Chondrocyte (in vitro differentiated cells): Measurements from ENCODE around the gene SGMS1. TPM values are rescaled to one million over a fixed set of nuclear protein-coding genes. Genes with fewer than 3 reads are reported as not detected.
"Not testable (repeated sequence)": the region's sequence is repeated elsewhere in the genome, so short reads cannot be mapped to it uniquely, and the experiment has no call there.

Source experiments
- DNase-seq: peaks from one replicate; pipeline ENCODE4 v3.0.0; 2021; ENCODE audit warnings: mixed read lengths, low spot score
- H3K27ac Mint-ChIP-seq: one replicate; pipeline ENCODE4 v1.8.0; 2021; ENCODE audit warnings: mild to moderate bottlenecking, moderate library complexity, mixed read lengths; ENCODE audit not compliant: unreplicated experiment
- H3K27me3 Mint-ChIP-seq: 2 replicates; pipeline ENCODE4 v1.8.0; 2021; ENCODE audit warnings: low read depth, mixed read lengths
- H3K36me3 Mint-ChIP-seq: 2 replicates; pipeline ENCODE4 v1.8.0; 2021; ENCODE audit warnings: low read depth, mixed read lengths
- H3K4me1 Mint-ChIP-seq: 2 replicates; pipeline ENCODE4 v1.8.0; 2021; ENCODE audit warnings: low read depth, mild to moderate bottlenecking, mixed read lengths
- H3K4me3 Mint-ChIP-seq: one replicate; pipeline ENCODE4 v1.8.0; 2021; ENCODE audit warnings: mild to moderate bottlenecking, moderate library complexity, mixed read lengths; ENCODE audit not compliant: unreplicated experiment
- H3K9me3 Mint-ChIP-seq: 2 replicates; pipeline ENCODE4 v1.8.0; 2021; ENCODE audit warnings: low read depth, mixed read lengths
- CTCF ChIP-seq: fragments of 200-600 bp; sonication (generic); IDR thresholded peaks from 2 replicates; pipeline ENCODE4 v1.5.0; 2021; ENCODE audit warnings: antibody characterized with exemption, mild to moderate bottlenecking, moderate library complexity
- long read RNA-seq: library from polyadenylated mRNA; stranded (forward); transcript quantifications from one replicate; pipeline ENCODE4 v2.0.0, GENCODE V29; 2021
- total RNA-seq: library from RNA; stranded (reverse); gene quantifications from 3 replicates; pipeline ENCODE4 v1.2.1, GENCODE V29; 2021

The SGMS1 gene
- 22.6 to 27.1 TPM (median 24.9 TPM) in 3 replicates for total RNA-seq
- long read RNA-seq, transcript SGMS1-202 (11 exons, 3,744 nt), result major isoform, 20 of 35 reads
- long read RNA-seq, partial matches to known transcripts, result 2 of 35 reads
- long read RNA-seq, other reads (novel, unspliced or antisense), result 13 of 35 reads

GRCh38 chr10:50623663-50624412 lies at the start of gene SGMS1:
Gene SGMS1 (minus strand): TSS chr10:50623956. CDS start chr10:50344114, 279,842 bp downstream.
- H3K36me3 Mint-ChIP-seq, result no peaks in the 10 kb centered on the region
- TF ChIP-seq CTCF, result peak; percentile 2
- peak within 1 kb of the TSS; percentile 85 for H3K4me3 Mint-ChIP-seq
- no peaks in the 10 kb centered on the region for H3K9me3 Mint-ChIP-seq
- peak within 1 kb of the TSS; percentile 99 for H3K27ac Mint-ChIP-seq
- H3K27me3 Mint-ChIP-seq, result no peaks in the 10 kb centered on the region
- peaks cover 26% of the 10 kb centered on the region for H3K4me1 Mint-ChIP-seq
- DNase-seq, result peak; percentile 96

GRCh38 chr10:50672152-50672551 lies 48.4 kb upstream of the SGMS1 start:
- not testable (repeated sequence) for H3K4me3 Mint-ChIP-seq, H3K9me3 Mint-ChIP-seq, H3K27ac Mint-ChIP-seq, DNase-seq, H3K4me1 Mint-ChIP-seq, H3K36me3 Mint-ChIP-seq
- H3K27me3 Mint-ChIP-seq, result peaks cover 21% of the 10 kb centered on the region

GRCh38 chr10:50671645-50672044 lies 47.9 kb upstream of the SGMS1 start:
- H3K4me1 Mint-ChIP-seq, H3K36me3 Mint-ChIP-seq, H3K27ac Mint-ChIP-seq, H3K9me3 Mint-ChIP-seq, DNase-seq, H3K4me3 Mint-ChIP-seq: not testable (repeated sequence)
- peaks cover 19% of the 10 kb centered on the region for H3K27me3 Mint-ChIP-seq

- H3K4me3 Mint-ChIP-seq, DNase-seq, H3K27ac Mint-ChIP-seq, H3K4me1 Mint-ChIP-seq, H3K36me3 Mint-ChIP-seq, H3K9me3 Mint-ChIP-seq: not testable (repeated sequence)
- peaks cover 11% of the 10 kb centered on the region for H3K27me3 Mint-ChIP-seq
Measured at GRCh38 chr10:50669957-50670356, 46.2 kb upstream of the SGMS1 start.

- not testable (repeated sequence) for H3K27ac Mint-ChIP-seq, H3K36me3 Mint-ChIP-seq, H3K9me3 Mint-ChIP-seq, H3K4me1 Mint-ChIP-seq, DNase-seq, H3K4me3 Mint-ChIP-seq
- H3K27me3 Mint-ChIP-seq, result peaks cover 18% of the 10 kb centered on the region
Measured at GRCh38 chr10:50667353-50667752, 43.6 kb upstream of the SGMS1 start.

GRCh38 chr10:50662420-50662819 lies 38.7 kb upstream of the SGMS1 start:
- H3K4me1 Mint-ChIP-seq, H3K27ac Mint-ChIP-seq, H3K36me3 Mint-ChIP-seq, DNase-seq, H3K9me3 Mint-ChIP-seq, H3K4me3 Mint-ChIP-seq: not testable (repeated sequence)
- peaks cover 15% of the 10 kb centered on the region for H3K27me3 Mint-ChIP-seq

- peaks cover 15% of the 10 kb centered on the region for H3K27me3 Mint-ChIP-seq
- DNase-seq, H3K4me3 Mint-ChIP-seq, H3K9me3 Mint-ChIP-seq, H3K27ac Mint-ChIP-seq, H3K4me1 Mint-ChIP-seq, H3K36me3 Mint-ChIP-seq: not testable (repeated sequence)
Measured at GRCh38 chr10:50661563-50661962, 37.8 kb upstream of the SGMS1 start.

- not testable (repeated sequence) for DNase-seq, H3K4me3 Mint-ChIP-seq, H3K9me3 Mint-ChIP-seq, H3K4me1 Mint-ChIP-seq, H3K27ac Mint-ChIP-seq, H3K36me3 Mint-ChIP-seq
- H3K27me3 Mint-ChIP-seq, result peaks cover 15% of the 10 kb centered on the region
- TF ChIP-seq CTCF, result peak; percentile 44
Measured at GRCh38 chr10:50659865-50660730, 36.3 kb upstream of the SGMS1 start.

GRCh38 chr10:50659016-50659864 lies 35.5 kb upstream of the SGMS1 start:
- not testable (repeated sequence) for H3K4me3 Mint-ChIP-seq, H3K4me1 Mint-ChIP-seq, H3K27ac Mint-ChIP-seq, DNase-seq, H3K36me3 Mint-ChIP-seq, H3K9me3 Mint-ChIP-seq
- H3K27me3 Mint-ChIP-seq, result peaks cover 20% of the 10 kb centered on the region
